HUES48 (cell line): ENCODE measurements around the gene USP25.
A peak's percentile ranks its signal among the peaks of the same experiment; 100 is the strongest.

ENCODE experiments used
- H3K27ac ChIP-seq: one replicate; pipeline ENCODE4 v1.7.0; 2013; ENCODE audit warnings: low read depth, low read length, inconsistent platforms
- H3K27me3 ChIP-seq: 2 replicates; pipeline ENCODE4 v1.6.1; 2013; ENCODE audit warnings: mild to moderate bottlenecking, low read length; ENCODE audit not compliant: control insufficient read depth, insufficient read depth
- H3K36me3 ChIP-seq: 2 replicates; pipeline ENCODE4 v1.6.1; 2013; ENCODE audit warnings: low read length; ENCODE audit not compliant: control insufficient read depth, insufficient read depth
- H3K4me1 ChIP-seq: 2 replicates; pipeline ENCODE4 v1.6.1; 2013; ENCODE audit warnings: mild to moderate bottlenecking, low read length; ENCODE audit not compliant: control insufficient read depth, insufficient read depth
- H3K4me3 ChIP-seq: 2 replicates; pipeline ENCODE4 v1.5.1; 2013; ENCODE audit warnings: mild to moderate bottlenecking, low read depth, low read length
- H3K9ac ChIP-seq: 2 replicates; pipeline ENCODE4 v1.6.1; 2013; ENCODE audit warnings: mild to moderate bottlenecking, low read depth, low read length, moderate library complexity
- H3K9me3 ChIP-seq: 2 replicates; pipeline ENCODE4 v1.6.1; 2013; ENCODE audit warnings: low read length; ENCODE audit not compliant: control insufficient read depth, insufficient read depth

USP25 gene

DNA sequence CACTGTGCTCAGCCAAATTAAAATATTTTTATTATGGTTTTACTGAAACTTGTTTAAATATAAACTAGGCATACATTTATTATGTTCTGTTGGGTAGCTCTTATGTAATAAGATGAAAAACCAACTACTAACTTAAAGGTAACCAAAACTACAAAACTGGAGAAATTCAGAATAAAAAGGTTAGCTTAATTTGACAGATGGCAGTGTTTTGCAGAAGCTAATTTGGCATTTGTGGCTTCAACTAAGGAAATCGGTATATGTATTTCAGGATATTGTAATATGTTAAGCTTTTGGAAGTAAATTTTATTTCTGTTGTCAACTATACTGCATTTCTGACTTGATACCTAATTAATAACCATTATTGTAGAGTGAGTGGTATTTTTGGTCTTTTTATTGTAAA is 18.8 kb downstream of the USP25 start:
- no peaks in the 10 kb centered on the region for H3K36me3 ChIP-seq
- H3K4me1 ChIP-seq = peaks cover 37% of the 10 kb centered on the region

DNA sequence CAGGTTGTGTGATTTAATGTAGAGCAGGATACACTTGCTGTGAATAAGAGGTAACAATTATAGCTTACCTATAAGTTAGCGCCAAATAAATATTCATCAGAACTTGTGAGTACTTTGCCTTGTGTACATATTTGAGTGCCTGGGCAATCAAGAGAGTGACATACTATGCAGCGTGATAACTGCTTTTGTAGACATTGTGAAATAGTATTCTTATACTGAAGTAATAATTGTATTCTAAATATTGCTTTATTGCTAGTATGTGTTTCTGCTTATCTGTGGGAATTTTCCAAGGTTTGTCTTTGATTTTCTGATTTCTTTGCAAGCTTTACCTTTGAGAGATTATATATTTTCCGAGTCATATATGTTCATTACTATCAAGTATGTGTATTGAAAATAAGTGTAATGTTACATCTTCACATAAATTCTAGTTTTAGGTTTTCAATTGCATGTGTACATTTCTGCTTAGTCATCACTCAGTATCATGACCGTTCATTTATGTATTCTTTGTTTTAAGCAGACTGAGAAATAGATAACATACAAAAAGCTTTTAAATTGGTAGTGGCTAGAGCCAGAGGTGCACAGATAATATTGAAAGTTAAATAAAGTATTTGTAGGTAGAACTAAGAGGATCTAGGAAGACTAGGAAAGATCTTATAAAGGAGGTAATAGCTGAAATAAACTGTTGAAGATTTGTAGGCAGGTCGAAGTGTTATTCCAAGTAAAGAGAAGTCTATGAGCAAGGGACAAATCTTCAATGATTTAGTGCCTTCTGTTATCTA is 19.5 kb downstream of the USP25 start:
- Histone ChIP-seq H3K27ac (no peak overlapping the region), H3K4me3 (no peak overlapping the region), H3K9me3 (no peaks in the 10 kb centered on the region), H3K4me1 (peaks cover 44% of the 10 kb centered on the region), H3K36me3 (no peaks in the 10 kb centered on the region), H3K9ac (no peak overlapping the region), H3K27me3 (no peaks in the 10 kb centered on the region)

More for the DNA sequence above, 18.8 kb downstream of the USP25 start:
- no peak overlapping the region for H3K4me3 ChIP-seq
- H3K9me3 ChIP-seq = no peaks in the 10 kb centered on the region
- H3K9ac ChIP-seq = no peak overlapping the region
- H3K27me3 ChIP-seq = no peaks in the 10 kb centered on the region
- H3K27ac ChIP-seq = no peak overlapping the region

DNA sequence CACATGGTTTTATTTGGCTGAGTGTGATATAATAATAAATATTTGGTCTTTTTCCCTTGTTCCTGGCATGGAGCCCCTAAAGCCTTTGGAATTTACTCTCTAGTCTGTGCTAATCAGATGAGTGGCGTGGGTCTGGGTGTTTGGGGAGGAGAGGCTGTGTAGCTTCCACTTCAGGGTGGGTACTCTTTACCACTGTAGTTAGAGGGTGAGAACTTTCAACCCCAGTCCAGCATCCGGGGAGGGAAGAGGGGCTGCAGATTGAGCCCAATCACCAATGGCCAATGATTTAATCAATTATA is 20.0 kb downstream of the USP25 start:
- H3K9ac ChIP-seq = no peak overlapping the region
- peaks cover 48% of the 10 kb centered on the region for H3K4me1 ChIP-seq
- no peaks in the 10 kb centered on the region for H3K27me3 ChIP-seq
- no peaks in the 10 kb centered on the region for H3K36me3 ChIP-seq
- H3K27ac ChIP-seq = no peak overlapping the region
- H3K4me3 ChIP-seq = no peak overlapping the region
- H3K9me3 ChIP-seq = no peaks in the 10 kb centered on the region

DNA sequence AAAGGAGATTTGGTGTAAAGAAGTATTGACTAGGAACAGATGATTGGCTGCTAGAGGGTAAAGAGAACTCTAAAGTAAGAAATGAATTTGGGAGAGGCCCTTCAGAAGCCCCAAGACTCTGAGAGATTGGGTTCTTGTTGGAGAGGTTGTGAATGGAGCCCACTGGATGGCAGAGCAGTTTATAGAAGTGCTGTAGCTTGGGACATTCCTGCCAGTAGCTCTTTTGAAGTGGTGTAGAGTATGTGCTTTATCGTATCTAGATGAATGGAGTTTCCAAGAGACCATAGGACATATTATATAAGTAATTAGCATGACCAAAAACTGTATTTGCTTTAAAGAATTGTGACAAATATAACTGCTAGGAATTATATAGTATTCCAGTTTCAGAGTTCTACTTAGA is 21.3 kb downstream of the USP25 start:
- H3K9me3 ChIP-seq = no peaks in the 10 kb centered on the region
- H3K27me3 ChIP-seq = no peaks in the 10 kb centered on the region
- H3K4me3 ChIP-seq = no peak overlapping the region
- H3K9ac ChIP-seq = no peak overlapping the region
- peaks cover 56% of the 10 kb centered on the region for H3K4me1 ChIP-seq
- H3K27ac ChIP-seq = no peak overlapping the region
- no peaks in the 10 kb centered on the region for H3K36me3 ChIP-seq

DNA sequence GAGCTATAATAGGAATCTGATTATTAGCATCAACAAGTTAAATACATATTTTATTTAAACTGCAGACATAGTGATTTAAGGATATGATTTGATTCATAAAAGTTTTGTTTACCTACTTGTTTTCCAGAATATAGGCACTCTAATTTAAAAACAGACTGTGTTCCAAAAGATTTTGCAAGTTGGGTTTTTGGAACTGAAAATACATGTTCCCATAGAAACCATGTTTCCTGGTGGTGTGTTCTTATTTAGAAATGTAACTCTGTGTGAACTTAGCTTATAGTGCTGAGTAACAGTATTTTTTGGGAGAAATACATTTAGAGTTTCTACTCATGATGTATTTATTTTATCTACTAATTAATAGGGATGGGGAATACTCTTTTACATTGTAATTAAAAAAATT is 21.8 kb downstream of the USP25 start:
- Histone ChIP-seq H3K9ac (no peak overlapping the region), H3K27ac (no peak overlapping the region), H3K27me3 (no peaks in the 10 kb centered on the region), H3K4me1 (peaks cover 59% of the 10 kb centered on the region), H3K9me3 (no peaks in the 10 kb centered on the region), H3K36me3 (no peaks in the 10 kb centered on the region), H3K4me3 (no peak overlapping the region)

DNA sequence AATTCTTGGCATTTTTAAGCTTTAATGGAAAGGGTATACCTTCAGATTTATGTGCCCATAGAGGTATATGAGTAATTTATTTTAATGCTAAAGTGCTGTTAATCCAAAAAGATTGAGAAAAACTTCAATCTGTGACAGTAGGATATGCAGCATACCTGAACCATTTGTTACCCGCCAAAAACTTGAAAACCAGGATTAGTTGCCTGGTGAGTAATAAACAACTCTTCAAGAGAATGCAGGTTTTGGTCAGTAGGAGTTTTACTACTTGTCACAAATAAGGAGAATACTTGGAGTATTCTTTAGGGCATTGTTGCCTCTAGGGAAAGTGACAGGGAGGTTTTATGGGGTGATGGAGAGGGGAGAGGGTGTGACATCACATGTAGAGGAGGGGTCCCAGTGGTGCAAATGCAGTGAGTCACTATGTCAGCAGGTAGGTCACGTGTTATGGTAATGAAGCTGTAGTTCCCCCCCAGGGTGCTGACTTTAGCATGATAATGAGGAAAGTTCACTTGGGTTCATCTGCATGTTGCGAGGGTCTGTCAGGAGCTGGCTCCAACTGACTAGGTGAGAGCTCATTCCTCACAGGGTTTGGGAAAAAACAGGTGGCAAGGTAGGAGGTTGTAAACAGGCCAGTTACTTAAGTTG is 23.1 kb downstream of the USP25 start:
- peak overlapping the region; percentile 10; the same call in 1 of the 2 replicates for H3K4me3 ChIP-seq
- no peaks in the 10 kb centered on the region for H3K27me3 ChIP-seq
- H3K4me1 ChIP-seq = peaks cover 63% of the 10 kb centered on the region
- peak overlapping the region; percentile 92 for H3K27ac ChIP-seq
- H3K9ac ChIP-seq = no peak overlapping the region
- H3K36me3 ChIP-seq = no peaks in the 10 kb centered on the region; the same call in 1 of the 2 replicates
- H3K9me3 ChIP-seq = peaks cover under 1% of the 10 kb centered on the region; the same call in 1 of the 2 replicates

DNA sequence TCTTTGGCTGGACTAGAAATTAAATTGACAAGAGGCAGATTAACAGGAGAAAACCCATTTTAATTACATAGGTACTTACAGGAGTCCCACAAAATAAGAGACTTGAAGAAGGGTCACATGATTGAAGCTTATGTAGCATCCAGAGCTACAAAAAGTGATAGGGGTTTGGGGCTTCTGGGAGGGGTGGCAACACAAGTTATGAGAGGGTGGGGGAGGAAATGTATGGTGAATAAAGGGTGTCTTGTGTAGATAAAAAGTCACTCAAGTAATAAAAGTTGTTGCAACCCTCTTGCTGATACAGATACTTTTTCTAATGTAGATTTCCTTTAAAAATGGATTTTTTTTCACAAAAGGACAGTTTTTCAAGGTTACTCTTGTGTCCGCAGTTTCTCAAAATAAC is 24.0 kb downstream of the USP25 start:
- no peaks in the 10 kb centered on the region; the same call in 1 of the 2 replicates for H3K36me3 ChIP-seq
- H3K4me1 ChIP-seq = peaks cover 60% of the 10 kb centered on the region
- H3K4me3 ChIP-seq = peak overlapping the region; percentile 10
- H3K9ac ChIP-seq = no peak overlapping the region
- H3K9me3 ChIP-seq = peaks cover 5% of the 10 kb centered on the region; the same call in 1 of the 2 replicates
- H3K27ac ChIP-seq = peak overlapping the region; percentile 92
- H3K27me3 ChIP-seq = no peaks in the 10 kb centered on the region

DNA sequence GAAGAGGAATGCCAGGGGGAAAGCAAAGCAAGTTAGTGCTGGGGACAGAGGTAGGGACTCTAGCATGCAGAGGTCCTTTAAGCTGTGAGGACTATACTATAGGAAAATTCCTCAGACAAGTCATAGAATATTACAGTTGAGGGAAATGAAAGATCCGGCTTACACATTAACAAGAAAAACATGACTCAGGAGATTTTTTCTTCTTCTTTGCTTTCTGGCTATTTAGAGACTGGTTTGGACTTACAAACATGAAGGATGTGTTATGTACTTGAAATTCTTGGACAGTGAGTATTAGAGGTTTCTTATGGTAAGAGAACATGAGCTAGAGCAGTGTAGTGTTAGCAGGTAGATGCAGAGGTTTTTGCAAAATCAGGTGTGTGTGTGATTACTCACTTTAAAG is 24.9 kb downstream of the USP25 start:
- H3K27ac ChIP-seq = no peak overlapping the region
- no peak overlapping the region for H3K9ac ChIP-seq
- H3K9me3 ChIP-seq = peaks cover 5% of the 10 kb centered on the region; the same call in 1 of the 2 replicates
- peaks cover 59% of the 10 kb centered on the region for H3K4me1 ChIP-seq
- H3K36me3 ChIP-seq = no peaks in the 10 kb centered on the region; the same call in 1 of the 2 replicates
- H3K27me3 ChIP-seq = no peaks in the 10 kb centered on the region
- no peak overlapping the region; the same call in 1 of the 2 replicates for H3K4me3 ChIP-seq

DNA sequence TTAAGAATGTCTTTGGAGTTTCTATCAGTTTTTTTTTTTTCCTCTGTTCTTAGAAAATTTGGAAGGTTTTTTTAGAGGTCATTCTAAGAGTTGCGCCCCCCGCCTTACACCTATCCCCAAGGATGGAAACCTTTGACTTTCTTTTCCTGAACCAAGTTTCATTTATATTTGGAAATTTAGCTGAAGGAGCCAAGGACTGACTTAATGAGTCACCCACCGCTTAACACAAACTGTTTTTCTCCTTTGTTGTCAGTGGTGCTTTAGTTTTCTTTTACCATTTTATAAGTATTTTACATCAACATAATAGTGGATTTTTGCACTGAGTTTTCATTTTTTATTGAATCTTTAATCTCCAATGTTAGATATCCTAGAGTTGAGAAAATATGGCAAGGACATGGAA is 25.3 kb downstream of the USP25 start:
- Histone ChIP-seq H3K9me3 (peaks cover 5% of the 10 kb centered on the region; the same call in 1 of the 2 replicates), H3K4me1 (peaks cover 62% of the 10 kb centered on the region), H3K4me3 (no peak overlapping the region; the same call in 1 of the 2 replicates), H3K9ac (no peak overlapping the region), H3K27ac (no peak overlapping the region), H3K27me3 (no peaks in the 10 kb centered on the region), H3K36me3 (no peaks in the 10 kb centered on the region; the same call in 1 of the 2 replicates)

DNA sequence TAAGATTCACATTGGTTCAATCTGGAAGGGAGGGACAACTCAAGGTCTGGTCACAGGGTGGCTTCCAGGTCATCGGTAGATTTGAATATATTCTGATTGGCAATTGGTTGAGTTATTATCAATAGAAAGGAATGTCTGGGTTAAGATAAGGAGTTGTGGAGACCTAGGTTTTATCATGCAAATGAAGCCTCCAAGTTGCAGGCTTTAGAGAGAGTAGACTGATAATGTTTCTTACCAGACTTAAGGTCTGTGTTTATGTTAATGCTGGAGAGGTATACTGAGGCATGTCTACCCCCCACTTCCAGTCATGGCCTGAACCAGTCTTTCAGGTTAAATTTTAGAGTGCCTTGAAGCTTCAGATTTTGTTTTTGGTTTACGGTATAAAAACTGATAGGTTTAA is 29.7 kb downstream of the USP25 start:
- H3K27me3 ChIP-seq = no peaks in the 10 kb centered on the region
- peaks cover 5% of the 10 kb centered on the region; the same call in 1 of the 2 replicates for H3K9me3 ChIP-seq
- peaks cover 60% of the 10 kb centered on the region for H3K4me1 ChIP-seq
- H3K4me3 ChIP-seq = peak overlapping the region; percentile 19; the same call in 1 of the 2 replicates
- no peak overlapping the region for H3K9ac ChIP-seq
- H3K36me3 ChIP-seq = no peaks in the 10 kb centered on the region; the same call in 1 of the 2 replicates
- H3K27ac ChIP-seq = peak overlapping the region; percentile 54

DNA sequence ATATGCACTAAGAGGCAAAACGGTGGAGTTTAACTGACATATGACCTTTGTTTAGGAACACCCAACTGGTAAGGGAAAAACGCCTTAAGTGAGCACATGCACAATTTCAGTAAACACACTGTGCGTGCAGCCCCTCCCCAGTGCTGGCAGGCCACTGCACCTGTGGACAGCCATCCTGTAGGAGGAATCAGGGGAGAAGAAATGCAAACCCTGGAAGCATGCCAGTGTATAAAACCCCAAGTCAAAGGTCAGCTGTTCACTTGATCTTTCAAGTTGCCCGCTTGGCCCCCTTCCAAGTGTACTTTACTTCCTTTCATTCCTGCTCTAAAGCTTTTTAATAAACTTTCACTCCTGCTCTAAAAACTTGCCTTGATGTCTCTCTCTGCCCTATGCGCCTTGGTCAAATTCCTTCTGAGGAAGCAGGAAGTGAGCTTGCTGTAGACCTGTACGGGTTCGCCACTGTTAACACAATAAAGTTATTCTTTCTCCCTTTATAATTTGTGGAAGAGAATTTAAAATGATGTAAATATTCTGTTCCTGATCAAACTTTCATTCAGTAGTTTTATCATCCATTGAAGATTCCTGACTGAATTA is 31.8 kb downstream of the USP25 start:
- no peaks in the 10 kb centered on the region for H3K27me3 ChIP-seq
- peaks cover 44% of the 10 kb centered on the region for H3K4me1 ChIP-seq
- peaks cover 5% of the 10 kb centered on the region; the same call in 1 of the 2 replicates for H3K9me3 ChIP-seq
- peak overlapping the region; percentile 25 for H3K27ac ChIP-seq
- no peak overlapping the region for H3K4me3 ChIP-seq
- H3K36me3 ChIP-seq = peaks cover 8% of the 10 kb centered on the region
- H3K9ac ChIP-seq = no peak overlapping the region
